Measurements from ENCODE around the gene PROZ.

PROZ gene

DNA sequence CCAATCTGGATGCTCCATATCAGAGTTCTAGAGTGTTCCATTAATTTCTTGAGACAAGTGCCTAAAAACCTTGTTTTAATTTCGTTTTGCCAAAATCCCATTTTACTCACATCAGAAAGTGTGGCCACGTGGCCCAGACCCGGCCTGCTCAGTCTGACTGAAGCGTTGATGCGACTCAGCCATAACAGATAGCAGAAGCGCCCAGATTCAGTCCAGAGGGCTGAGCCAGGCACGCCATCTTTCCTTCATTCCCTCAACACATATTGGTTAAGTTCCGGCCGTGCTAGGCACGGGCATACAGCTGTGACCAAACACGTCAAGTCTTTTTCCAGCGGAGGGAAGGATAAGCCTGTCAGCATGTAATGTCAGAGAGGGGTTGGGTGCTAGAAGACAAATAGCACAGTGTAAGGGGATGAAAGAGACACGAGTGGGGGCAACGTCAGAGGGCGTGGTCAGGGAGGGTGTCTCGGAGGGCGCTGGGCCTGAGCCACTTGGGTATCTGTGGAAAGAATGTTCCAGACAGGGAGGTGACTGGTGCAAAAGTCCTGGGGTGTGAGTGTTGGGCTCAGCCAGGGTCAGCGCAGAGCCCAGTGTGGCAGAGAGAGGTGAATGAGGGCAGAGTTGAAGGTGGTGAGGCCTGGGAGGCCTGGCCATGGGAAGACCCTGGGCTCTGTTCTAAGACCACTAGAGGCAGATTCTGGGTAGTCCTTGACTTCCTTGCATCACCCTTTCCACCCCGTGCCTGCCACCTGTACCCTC is 32.8 kb upstream of the PROZ start:
- Mint-ChIP-seq H3K4me3 (no peak overlapping the region), H3K27me3 (peaks cover 23% of the 10 kb centered on the region), H3K9me3 (no peaks in the 10 kb centered on the region), H3K36me3 (no peaks in the 10 kb centered on the region), H3K27ac (no peak overlapping the region), H3K4me1 (no peaks in the 10 kb centered on the region)
- no peak for ATAC-seq (ENCODE audit: low read depth)
- DNase-seq (ENCODE audit: low spot score in 2 of 2) = no peak

GRCh38 chr13:113126265-113127150 is 31.9 kb upstream of the PROZ start:
- Mint-ChIP-seq H3K27ac (no peak overlapping the region), H3K27me3 (peaks cover 23% of the 10 kb centered on the region), H3K4me1 (no peaks in the 10 kb centered on the region), H3K9me3 (no peaks in the 10 kb centered on the region), H3K36me3 (no peaks in the 10 kb centered on the region), H3K4me3 (no peak overlapping the region)
- DNase-seq (ENCODE audit: low spot score in 2 of 2) (no peak), ATAC-seq (ENCODE audit: low read depth) (no peak)

GRCh38 chr13:113129480-113129879 is 29.0 kb upstream of the PROZ start:
- no peak overlapping the region for H3K4me3 Mint-ChIP-seq
- peaks cover 18% of the 10 kb centered on the region for H3K27me3 Mint-ChIP-seq
- no peak for ATAC-seq (ENCODE audit: low read depth)
- H3K4me1 Mint-ChIP-seq = no peaks in the 10 kb centered on the region
- H3K27ac Mint-ChIP-seq = no peak overlapping the region
- H3K9me3 Mint-ChIP-seq = no peaks in the 10 kb centered on the region
- DNase-seq (ENCODE audit: low spot score in 2 of 2) = no peak
- H3K36me3 Mint-ChIP-seq = no peaks in the 10 kb centered on the region

- H3K27ac Mint-ChIP-seq = no peak overlapping the region
These were observed 28.3 kb upstream of the PROZ start for GRCh38 chr13:113129921-113130750.

DNA sequence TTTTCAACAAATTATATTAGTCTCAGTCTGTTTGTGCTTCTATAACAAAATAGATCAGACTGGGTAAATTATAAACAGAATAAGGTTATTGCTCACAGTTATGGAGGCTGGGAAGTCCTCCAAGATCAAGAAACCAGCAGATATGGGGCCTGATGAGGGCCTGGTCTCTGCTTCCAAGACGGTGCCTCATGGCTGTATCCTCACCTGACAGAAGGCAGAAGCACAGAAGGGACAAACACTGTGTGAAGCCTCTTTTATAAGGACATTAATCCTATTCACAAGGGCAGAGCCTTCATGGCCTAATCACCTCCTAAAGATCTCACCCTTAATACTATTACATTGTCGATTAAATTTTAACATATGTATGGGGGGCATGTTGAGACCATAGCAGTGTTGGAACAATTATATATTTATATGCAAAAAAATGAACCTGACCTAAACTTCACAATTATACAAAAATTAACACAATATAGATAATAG is 23.1 kb upstream of the PROZ start:
- Mint-ChIP-seq H3K36me3 (no peaks in the 10 kb centered on the region), H3K27me3 (no peaks in the 10 kb centered on the region), H3K27ac (no peak overlapping the region), H3K9me3 (no peaks in the 10 kb centered on the region), H3K4me1 (no peaks in the 10 kb centered on the region), H3K4me3 (no peak overlapping the region)
- DNase-seq (ENCODE audit: low spot score in 2 of 2) (no peak), ATAC-seq (ENCODE audit: low read depth) (no peak)

More at GRCh38 chr13:113129921-113130750, 28.3 kb upstream of the PROZ start:
- Mint-ChIP-seq H3K27me3 (peaks cover 18% of the 10 kb centered on the region), H3K4me3 (no peak overlapping the region), H3K4me1 (no peaks in the 10 kb centered on the region), H3K9me3 (no peaks in the 10 kb centered on the region), H3K36me3 (no peaks in the 10 kb centered on the region)
- ATAC-seq (ENCODE audit: low read depth) (no peak), DNase-seq (ENCODE audit: low spot score in 2 of 2) (no peak)

DNA sequence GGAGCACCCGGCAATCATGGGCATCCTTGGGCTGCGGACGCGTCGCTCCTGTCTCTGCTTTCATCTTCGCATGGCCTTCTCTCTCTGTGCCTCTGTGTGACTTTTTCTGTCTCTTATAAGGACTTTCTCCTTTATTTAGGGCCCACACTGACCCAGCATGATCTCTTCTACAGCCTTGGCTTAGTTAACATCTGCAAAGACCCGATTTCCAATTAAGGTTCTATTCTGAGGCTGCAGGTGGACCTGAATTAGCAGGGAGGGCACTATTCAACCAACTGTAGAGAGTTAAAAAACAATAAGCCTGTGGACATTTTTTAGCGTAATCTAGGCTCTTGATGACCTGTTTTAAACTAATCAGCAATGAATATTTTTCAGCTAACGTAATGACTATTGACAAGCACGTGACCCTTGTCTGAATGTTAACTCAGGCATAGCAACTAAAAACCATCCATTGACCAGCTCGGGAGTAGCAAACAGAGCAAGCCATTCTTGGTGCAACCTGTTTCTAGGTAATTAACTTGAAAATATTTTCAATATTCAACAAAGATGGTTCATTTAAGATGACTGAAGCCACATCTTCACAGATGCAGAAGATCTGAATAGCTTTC is 20.7 kb upstream of the PROZ start:
- ATAC-seq (ENCODE audit: low read depth) (no peak), DNase-seq (ENCODE audit: low spot score in 2 of 2) (no peak)
- H3K4me1 Mint-ChIP-seq = no peaks in the 10 kb centered on the region
- H3K27ac Mint-ChIP-seq = no peak overlapping the region
- peaks cover 1% of the 10 kb centered on the region for H3K27me3 Mint-ChIP-seq
- H3K9me3 Mint-ChIP-seq = no peaks in the 10 kb centered on the region
- no peak overlapping the region for H3K4me3 Mint-ChIP-seq
- no peaks in the 10 kb centered on the region for H3K36me3 Mint-ChIP-seq

DNA sequence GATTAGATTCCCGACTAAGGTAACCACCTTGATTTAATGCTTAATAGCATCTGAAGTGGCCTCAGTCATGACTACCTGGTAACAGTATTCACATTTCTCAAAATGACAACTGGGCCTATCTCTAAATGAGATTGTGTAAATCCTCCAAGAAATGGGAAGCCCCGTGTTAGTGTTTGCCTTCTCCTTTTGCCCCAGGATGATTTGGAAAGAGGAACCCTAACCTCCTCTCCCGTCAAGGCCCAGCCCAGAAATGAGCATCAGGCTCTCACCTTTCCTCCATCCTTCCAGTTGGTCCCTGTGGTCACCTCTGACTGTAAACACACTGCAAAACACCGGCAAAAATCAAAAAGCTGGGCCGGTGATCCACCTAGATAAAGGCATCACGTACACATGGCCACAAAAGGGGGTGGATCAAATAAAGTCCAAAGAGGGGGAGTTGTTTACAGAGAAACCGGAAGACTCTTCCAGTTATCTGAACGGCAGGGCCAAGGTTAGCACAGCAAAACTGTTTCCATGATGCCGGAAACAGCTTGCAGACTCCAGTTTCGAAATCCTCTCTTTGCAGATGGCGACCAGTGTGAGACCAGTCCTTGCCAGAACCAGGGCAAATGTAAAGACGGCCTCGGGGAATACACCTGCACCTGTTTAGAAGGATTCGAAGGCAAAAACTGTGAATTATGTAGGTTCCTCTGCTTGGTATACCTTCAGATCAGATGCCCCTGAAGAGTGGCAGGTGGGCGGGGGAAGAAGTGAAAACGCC is 19.5 kb upstream of the PROZ start:
- Mint-ChIP-seq H3K27me3 (peaks cover 3% of the 10 kb centered on the region), H3K27ac (no peak overlapping the region), H3K36me3 (no peaks in the 10 kb centered on the region), H3K9me3 (no peaks in the 10 kb centered on the region), H3K4me1 (no peaks in the 10 kb centered on the region), H3K4me3 (no peak overlapping the region)
- no peak for ATAC-seq (ENCODE audit: low read depth)
- no peak for DNase-seq (ENCODE audit: low spot score in 2 of 2)

GRCh38 chr13:113139577-113139976 is 18.9 kb upstream of the PROZ start:
- Mint-ChIP-seq H3K36me3 (no peaks in the 10 kb centered on the region), H3K27me3 (peaks cover 3% of the 10 kb centered on the region), H3K27ac (no peak overlapping the region), H3K4me3 (no peak overlapping the region), H3K4me1 (no peaks in the 10 kb centered on the region), H3K9me3 (no peaks in the 10 kb centered on the region)
- no peak for DNase-seq (ENCODE audit: low spot score in 2 of 2)
- ATAC-seq (ENCODE audit: low read depth) = no peak

DNA sequence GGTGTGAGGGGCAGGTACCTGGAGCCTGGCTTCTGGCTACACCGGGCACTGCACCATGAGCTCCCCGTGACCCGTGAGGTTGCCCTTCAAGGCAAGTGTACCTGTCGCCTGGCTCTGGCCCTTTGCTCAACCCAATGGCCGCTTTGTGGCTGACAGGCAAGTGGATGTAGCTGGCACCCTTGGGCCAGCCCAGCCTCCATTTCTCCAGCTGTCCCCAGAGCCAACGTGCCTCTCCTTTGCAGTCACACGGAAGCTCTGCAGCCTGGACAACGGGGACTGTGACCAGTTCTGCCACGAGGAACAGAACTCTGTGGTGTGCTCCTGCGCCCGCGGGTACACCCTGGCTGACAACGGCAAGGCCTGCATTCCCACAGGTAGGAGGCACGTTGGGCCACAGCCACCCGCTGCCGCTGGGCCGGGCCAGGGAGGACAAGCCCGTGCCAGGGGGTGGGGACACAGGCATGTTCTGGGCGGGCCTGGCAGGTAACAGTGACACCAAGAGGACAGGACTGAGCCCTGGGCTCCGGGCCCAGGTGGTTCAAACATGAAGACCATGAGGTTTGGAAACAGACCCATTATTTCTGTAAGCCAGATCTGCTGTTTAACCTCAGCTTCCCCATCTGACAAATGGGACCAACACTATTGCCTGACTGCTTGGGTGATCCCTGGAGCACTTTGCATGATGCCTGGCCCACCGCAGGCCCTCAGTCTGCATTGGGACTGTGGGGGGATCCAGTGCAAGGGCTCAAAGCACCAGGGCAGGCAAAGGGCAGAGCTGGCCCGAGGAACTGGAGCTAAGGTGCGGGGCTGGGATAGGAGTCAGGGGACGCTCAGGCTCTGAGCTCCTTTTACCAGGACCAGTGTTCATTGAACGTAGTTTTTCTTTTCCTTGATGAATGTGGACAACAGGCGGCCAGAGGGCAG is 17.5 kb upstream of the PROZ start:
- Mint-ChIP-seq H3K4me3 (no peak overlapping the region), H3K9me3 (no peaks in the 10 kb centered on the region), H3K27me3 (peaks cover 3% of the 10 kb centered on the region), H3K27ac (no peak overlapping the region), H3K36me3 (no peaks in the 10 kb centered on the region), H3K4me1 (no peaks in the 10 kb centered on the region)
- ATAC-seq (ENCODE audit: low read depth) (no peak), DNase-seq (ENCODE audit: low spot score in 2 of 2) (no peak)

DNA sequence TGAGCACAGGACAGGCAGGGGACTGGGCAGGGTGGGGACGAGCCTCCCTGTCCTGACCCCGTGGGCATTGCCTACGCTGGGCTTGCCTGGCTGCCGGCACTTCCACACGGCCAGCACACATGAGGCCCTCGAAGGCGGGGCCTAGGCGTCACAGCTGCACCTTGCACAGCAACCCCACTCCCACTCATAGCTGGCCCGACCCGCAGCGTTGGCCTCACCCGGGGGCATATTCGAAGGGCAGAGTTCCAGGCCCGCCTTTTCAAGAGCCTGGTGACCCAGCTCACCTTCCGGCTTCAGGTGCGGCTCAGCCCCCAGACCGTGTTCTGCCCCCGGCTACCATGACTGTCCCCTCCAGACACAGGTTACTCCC is 16.9 kb upstream of the PROZ start:
- ATAC-seq (ENCODE audit: low read depth) = no peak
- H3K9me3 Mint-ChIP-seq = no peaks in the 10 kb centered on the region
- no peak overlapping the region for H3K27ac Mint-ChIP-seq
- DNase-seq (ENCODE audit: low spot score in 2 of 2) = no peak
- no peak overlapping the region for H3K4me3 Mint-ChIP-seq
- H3K4me1 Mint-ChIP-seq = no peaks in the 10 kb centered on the region
- H3K36me3 Mint-ChIP-seq = no peaks in the 10 kb centered on the region
- peaks cover 3% of the 10 kb centered on the region for H3K27me3 Mint-ChIP-seq

DNA sequence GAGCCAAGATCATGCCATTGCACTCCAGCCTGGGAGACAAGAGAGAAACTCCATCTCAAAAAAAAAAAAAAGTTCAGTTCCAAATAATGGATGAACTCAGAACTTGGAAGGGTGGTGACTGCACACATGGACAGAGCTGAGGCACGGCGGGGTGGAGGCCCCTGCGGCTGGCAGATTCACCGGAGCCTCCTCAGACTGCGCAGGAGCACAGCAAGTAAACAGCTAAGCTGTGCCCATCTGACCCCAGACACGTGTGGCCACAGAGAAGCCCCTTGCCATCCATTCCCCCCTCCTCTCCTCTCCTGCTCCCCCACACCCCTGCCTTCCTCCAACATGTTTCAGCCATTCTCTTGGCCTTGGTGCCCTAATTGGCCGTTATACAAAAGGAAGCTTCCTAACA is 15.6 kb upstream of the PROZ start:
- no peak for ATAC-seq (ENCODE audit: low read depth)
- H3K4me1 Mint-ChIP-seq = no peaks in the 10 kb centered on the region
- H3K27ac Mint-ChIP-seq = no peak overlapping the region

GRCh38 chr13:113143466-113144254 is 14.8 kb upstream of the PROZ start:
- Mint-ChIP-seq H3K9me3 (no peaks in the 10 kb centered on the region), H3K4me1 (no peaks in the 10 kb centered on the region), H3K27me3 (peaks cover 12% of the 10 kb centered on the region), H3K4me3 (no peak overlapping the region), H3K27ac (no peak overlapping the region), H3K36me3 (no peaks in the 10 kb centered on the region)
- ATAC-seq (ENCODE audit: low read depth) = no peak
- no peak for DNase-seq (ENCODE audit: low spot score in 2 of 2)

More for the DNA sequence above, 15.6 kb upstream of the PROZ start:
- Mint-ChIP-seq H3K9me3 (no peaks in the 10 kb centered on the region), H3K4me3 (no peak overlapping the region), H3K36me3 (no peaks in the 10 kb centered on the region), H3K27me3 (peaks cover 10% of the 10 kb centered on the region)
- DNase-seq (ENCODE audit: low spot score in 2 of 2) = no peak
